Measurements from ENCODE around the gene TMEM245. TPM values are rescaled to one million over a fixed set of nuclear protein-coding genes. Genes with fewer than 3 reads are reported as not detected.

Gene TMEM245
- total RNA-seq, 1 donor: 25.3 TPM

DNA sequence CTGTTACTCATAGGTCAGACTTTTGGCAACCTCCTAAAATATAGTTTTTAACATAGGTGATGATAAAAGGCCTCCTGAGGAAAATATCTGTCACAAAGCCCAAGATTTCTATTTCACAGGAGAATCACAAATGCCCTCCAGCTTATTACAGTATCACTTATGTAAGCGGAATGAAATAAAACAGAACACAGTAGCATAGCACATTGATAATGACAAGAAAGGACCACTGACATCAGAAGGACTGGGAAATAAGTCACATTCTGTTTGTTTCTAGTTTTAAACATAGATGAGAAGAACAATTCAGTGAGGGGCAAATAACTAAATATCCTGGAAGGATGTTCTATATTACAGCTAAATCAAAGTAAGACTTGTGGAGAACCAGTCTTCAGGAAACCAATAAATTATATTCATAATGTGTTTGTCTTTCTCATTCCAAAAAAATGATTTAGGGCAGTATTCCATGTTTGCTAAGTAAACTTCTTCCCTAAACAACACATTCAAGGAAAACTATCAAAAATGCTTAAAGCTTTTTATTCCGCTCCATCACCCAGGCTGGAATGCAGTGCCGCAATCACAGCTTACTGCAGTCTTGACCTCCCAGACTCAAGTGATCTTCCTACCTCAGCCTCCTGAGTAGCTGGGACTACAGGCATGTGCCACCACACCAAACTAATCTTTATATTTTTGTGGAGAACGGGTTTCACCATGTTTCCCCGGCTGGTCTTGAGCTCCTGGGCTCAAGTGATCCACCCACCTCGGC lies 85.6 kb downstream of the TMEM245 start:
- no peak for DNase-seq (ENCODE audit: low read depth in 2 of 3, low spot score in 2 of 3)

DNA sequence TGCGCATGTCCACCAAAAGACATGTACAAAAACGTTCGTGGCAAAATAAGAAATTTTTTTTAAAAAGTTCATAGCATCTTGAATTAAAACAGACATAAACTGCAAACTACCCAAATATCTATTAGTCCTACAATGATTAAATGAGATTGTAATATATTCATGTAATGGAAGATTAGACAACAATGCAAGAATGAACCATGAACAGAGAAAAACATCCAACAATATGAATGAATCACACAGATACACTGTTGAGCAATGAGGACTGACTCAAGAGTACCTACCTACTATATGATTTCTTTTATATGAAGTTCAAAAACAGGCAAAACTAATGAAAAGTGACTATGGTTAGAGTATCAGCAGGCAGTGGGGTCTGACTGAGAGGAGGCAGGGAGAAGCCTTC lies 88.5 kb downstream of the TMEM245 start:
- DNase-seq (ENCODE audit: low read depth in 2 of 3, low spot score in 2 of 3): no peak

DNA sequence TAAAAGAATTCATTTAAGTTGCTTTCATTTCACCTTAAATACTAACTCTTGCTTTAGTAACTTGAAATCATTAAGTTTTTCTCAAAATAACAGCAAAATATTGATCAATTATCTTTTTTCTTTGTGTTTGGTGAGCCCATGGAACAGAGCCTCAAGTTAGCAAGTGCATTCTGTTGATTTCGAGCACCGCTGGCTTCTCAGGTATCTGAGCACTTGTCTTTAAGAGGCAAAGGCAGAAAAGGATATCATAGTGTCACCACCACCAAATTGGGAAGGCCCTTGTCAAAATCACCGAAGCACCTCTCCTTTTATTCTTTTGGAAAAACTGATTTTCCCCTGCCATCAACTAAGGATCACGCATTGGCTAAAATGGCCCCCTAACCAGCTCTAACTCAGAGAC lies 89.3 kb downstream of the TMEM245 start:
- no peak for DNase-seq (ENCODE audit: low read depth in 2 of 3, low spot score in 2 of 3)

DNA sequence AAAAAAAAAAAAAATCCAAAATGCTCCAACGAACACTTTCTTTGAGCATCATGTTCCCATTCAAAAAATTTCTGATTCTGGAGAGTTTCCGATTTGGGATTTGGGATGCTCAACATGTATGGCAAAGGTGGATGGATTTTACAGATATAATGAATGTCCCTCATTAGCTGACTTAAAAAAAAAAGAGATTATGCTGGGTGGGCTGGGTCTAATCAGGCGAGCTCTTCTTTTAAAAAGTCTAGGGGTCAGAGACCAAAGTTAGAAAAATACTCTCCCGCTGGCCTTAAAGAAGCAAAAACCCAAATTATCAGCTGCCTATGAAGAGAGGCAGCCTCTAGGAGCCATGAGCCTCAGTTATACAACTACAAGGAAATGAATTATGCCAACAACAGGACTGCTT lies 91.3 kb downstream of the TMEM245 start:
- no peak for DNase-seq (ENCODE audit: low read depth in 2 of 3, low spot score in 2 of 3)

DNA sequence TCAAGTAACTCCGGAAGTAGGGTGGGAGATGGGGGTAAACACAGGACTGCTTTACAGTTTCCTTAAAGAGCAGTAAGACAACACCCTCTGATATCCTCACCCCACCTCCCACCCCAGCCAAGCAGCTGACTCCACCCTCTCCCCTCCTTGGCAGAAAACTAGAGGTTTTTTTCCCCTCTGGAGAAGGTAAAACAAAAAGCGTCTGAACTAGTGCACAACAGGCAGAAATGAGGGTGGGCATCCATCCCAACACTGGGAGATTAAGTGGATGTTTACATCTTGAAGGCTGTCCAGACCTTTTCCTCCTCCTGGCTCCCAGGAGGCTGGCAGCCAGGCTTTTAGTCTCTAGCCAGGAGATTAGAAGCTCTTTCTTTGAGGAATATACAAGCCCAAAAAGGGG lies 92.6 kb downstream of the TMEM245 start:
- no peak for DNase-seq (ENCODE audit: low read depth in 2 of 3, low spot score in 2 of 3)

DNA sequence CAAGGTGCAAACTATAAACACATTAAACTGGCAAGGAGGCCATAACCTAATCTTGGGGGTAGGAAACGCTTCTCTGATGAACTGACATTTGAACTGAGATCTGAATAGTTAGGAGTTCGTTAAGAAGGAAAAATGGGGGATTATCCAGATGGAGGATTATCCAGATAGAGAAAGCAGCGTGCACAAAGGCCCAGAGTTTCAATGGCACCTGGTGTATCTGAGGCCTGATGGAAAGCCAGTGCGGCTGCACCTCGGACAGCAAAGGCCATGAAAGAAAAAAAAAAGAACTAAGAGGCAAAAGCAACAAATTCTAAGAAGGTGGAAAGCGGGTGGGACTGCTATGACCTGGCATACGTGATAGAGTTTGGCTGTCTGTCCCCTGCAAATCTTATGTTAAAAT lies 93.4 kb downstream of the TMEM245 start:
- DNase-seq (ENCODE audit: low read depth in 2 of 3, low spot score in 2 of 3): no peak

DNA sequence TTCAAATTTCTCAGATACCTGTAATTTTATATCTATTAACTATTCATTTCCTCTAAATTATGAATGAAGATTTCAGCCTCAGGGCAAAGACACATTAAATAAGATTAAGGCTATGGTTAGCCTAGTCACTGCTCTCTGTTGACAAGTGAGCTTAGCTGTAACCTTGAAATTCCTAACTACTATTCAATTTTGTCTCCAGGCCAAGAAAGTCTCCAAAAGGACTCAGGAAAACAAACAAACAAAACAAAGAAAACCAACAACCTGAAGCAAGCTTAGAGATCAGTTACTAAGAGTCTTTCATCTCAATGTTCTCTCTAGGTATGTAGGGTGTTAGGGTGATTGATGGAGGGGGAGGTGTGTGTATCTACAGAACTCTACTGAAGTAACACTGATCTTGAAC lies 96.9 kb downstream of the TMEM245 start:
- no peak for DNase-seq (ENCODE audit: low read depth in 2 of 3, low spot score in 2 of 3)

DNA sequence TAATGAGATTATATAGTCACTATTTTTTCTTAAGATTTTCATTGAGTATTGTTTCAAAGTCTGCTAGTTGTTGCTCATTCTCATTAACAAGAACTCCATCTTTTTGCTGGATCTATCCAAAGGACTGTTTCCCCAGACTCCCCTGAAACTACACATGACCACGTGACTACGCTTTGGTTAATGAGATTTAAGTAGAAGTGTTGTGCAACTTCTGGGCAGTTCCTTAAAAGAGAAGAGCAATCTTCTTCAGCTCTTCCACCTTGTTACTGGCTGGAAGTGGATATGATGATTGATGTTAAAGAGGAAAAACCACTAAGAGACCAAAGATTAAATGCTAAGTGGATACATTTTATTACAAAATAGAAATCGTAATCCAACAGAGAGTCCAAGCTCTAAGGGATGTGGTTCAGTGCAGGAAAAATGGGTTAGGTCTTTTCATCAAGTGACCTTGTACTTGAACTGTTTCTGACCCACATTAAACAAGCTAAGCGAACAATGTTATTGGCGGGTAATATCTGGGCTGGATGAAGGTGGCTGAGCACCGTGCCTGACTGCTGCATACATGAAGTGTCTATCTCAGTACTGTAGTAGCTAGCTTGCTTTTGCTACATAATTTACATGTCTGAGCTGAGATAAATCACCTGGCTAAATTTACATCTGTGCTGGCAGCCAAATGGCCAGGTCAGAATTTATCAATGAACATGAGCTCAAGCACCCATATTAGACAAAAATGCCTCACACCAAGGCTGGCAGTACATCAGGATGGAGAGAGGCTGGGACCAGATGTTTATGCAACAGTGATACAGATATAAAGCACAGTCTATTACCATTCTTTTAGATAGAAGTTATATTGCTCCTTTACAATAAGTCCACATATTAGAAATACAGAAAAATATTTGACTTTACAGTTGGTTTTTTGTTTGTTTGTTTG lies 98.9 kb downstream of the TMEM245 start:
- no peak for DNase-seq (ENCODE audit: low read depth in 2 of 3, low spot score in 2 of 3)

DNA sequence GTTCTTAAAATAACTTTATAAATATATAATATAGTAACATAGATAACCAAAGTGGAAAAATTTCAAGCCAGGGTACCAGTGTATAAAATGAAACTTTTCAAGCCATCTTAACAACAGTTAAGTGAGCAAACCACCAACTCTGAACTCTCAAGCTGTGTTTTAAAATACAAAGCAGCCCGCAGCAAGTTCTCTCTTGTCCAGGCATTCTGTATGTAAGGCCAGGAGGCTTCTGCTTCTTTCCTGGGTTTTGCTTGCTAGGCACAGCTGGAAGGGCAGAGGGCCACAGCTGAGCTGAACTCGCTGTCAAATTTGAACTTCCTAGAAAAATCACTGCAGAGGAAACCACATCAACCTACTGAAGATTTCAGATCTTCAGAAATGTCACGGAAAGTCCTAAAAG lies 99.6 kb downstream of the TMEM245 start:
- DNase-seq (ENCODE audit: low read depth in 2 of 3, low spot score in 2 of 3): no peak

DNA sequence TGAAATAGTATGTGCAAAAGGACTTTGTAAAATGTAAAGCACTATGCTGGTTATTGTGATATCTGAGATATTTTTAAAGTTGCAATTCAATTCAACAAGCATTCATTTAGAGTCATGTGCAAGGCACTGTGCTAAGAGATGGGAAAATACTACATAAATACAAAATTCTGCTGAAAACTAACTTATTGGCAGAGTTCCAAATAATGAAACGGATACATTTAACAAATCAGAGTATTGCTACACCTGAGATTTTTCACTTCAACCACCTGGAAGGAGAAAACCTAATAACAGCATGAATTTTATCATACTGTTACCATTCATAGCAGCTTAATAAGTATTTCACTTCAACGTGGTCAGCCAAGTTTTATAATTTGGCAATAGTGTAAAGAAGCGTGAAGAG lies 100.3 kb downstream of the TMEM245 start:
- DNase-seq (ENCODE audit: low read depth in 2 of 3, low spot score in 2 of 3): no peak

DNA sequence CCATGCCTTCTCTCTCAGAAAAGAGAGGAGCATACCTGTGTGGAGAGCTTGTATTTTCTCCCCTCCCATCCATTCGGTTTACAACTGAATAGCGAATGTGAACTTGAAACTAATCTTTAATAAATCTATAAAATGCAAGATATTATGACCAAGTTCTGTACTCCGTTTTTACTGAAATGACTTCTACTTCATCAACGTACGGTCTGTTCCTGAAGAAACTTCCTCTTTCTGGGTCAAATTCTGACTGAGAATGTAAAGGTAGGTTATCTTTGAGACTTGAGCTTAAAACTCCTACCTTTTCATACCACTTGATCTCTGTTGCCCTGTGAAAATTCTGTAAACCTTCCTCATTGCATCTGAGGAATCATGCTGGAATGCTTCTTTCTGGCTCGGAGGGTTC lies 102.3 kb downstream of the TMEM245 start:
- no peak for DNase-seq (ENCODE audit: low read depth in 2 of 3, low spot score in 2 of 3)

DNA sequence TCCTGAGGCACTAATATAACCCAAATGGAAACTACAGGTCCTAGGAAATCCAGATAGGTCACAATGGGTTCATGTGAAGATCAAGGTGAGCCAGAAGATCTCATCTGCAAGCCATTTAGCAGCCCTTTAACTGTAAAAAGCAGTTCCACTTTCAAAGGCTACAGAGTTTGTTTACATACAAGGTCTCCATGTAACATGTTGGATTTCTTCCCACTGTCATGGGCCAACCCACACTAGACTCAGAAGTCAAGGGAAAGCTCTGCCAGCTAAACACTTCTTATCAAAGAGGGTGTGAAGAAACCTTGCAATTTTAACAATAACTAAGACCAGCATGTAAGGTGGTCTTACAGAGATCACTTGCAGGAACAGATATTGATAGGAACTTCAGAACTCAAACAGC lies 102.7 kb downstream of the TMEM245 start:
- DNase-seq (ENCODE audit: low read depth in 2 of 3, low spot score in 2 of 3): no peak

DNA sequence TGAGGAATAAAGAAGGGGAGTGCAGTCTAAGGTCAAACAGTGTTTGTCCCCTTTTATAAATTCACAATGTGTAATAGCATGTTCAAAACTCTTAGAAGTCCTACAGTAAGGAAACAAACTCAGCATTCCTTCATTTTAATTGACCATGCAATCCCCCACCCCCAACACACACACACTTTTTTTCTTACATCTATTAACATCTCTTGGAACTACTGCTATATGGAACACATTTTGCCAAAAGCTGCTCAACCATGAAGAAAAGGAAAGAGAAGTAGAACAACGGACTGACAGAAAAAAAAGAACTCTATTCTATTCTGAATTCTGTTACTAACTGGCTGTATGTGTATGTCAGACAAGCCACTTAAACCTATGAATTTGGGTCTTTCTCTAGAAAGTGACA lies 103.6 kb downstream of the TMEM245 start:
- no peak for DNase-seq (ENCODE audit: low read depth in 2 of 3, low spot score in 2 of 3)

DNA sequence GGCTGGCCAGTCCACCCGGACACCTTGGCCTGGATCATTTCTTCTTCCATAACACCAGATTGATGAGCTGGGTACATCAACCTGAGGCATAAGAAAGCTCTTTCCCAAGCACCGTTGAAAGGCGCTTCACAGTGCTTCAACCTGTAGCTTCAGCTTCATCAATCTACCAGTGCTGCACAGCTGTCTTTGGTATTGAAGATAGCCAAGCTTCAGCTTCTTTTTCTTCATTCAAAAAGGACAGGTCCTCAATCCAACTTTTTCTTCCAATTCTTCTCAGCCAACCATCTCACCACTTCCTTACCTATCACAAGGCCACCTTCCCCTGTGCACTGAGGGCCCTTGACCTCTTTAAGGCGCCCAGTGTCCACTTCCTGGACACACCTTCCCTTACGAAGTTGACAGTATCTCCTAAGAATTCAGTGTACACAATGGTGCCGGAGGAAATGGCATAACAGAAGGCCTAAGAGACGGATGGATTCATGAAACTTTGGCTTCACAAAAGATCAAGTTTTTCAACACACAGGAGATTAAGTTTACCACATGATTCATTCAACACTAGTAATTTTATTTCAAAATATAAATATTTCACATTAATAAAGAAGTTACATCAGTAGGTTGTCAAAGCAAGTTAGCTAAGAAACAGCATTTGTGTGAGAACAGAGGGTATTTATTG lies 105.0 kb downstream of the TMEM245 start:
- DNase-seq (ENCODE audit: low read depth in 2 of 3, low spot score in 2 of 3): no peak

DNA sequence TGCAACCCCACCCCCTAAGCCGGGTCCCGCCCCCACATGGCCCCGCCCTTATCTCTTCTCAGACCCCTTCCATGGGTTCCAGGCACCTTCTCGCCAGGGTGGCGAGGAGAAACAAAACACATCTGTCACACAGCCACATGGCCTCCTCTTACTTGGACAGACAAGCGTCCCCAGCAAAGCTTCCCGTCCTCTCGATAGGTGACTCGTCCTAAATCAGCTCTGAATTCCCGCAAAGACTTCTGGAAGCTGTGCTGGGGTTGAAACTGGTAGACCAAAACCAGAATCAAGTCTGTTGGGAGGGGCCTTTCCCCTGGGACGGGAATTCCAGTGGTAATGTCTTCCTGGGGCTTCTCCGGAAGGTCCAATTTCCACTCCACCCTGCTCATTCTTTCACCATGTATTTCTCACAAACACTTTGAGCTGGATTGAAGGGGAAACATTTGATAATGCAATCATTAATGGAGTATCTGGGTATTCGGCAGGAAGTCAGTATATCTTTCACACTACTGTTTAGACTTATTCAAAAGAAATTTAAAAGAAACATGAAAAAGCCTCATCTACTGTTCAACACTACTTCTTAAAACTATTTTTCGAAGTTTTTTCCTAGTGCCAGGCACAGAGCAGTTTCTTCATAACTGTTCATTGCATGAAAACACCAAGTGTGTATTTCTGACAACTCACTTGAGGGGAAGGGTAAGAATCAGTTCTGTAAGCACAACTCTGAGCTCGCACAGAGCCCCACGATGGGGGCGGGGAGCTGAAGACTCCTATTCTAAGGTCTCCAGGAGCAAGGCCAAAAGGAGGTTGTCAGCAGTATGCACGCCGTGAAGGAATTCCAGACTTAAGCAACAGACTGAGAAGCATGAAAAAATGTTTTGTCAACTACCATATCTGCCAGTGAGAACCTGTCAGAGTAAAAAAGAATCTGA lies 105.8 kb downstream of the TMEM245 start:
- DNase-seq (ENCODE audit: low read depth in 2 of 3, low spot score in 2 of 3): no peak

DNA sequence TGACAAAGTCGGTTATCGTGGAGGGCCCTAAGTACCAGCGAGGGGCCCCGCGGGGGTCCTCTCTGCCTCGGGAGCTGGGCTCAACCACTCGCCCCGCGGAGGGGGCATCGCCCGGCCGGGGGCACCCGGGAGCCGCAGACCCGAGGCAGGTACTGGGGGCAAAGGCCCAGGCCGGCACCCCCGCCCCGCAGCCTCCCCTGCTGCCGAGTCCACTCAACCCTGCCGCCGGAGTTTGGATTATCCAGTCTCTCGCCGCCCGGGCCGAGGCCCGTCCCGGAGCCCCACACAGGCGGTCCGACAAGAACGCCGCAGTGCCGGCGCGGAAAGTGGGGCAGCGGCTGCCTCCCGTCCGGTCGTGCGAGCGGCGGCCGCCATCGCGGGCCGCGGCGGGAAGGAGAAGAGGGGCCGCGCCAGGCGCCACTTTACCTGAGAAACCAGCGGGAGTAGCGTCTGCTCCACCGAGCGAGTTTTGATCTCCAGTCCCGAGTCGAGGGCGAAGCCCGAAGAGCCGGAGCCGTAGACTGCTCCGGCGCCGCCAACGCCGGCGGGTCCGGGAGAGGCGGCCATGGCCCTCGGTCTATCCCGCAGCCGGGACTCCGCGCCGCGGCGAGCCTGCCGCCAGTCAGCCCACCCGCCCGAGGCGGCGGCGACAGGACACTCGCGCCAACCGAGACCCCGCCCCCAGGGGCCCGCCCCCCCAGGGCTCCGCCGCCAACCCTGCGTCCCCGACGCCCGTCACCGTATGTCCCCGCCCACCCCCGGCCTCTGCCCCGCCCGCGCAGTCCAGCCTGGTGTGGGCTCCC lies 106.7 kb downstream of the TMEM245 start, which contains the start of gene CTNNAL1:
Gene CTNNAL1, minus strand, starts transcription at position 624 of the 803 bp plus-strand sequence. Its CDS starts 57 bp downstream, at position 567.
- peak; percentile 67 to 87 (median 85) for DNase-seq (ENCODE audit: low read depth in 2 of 3, low spot score in 2 of 3)

DNA sequence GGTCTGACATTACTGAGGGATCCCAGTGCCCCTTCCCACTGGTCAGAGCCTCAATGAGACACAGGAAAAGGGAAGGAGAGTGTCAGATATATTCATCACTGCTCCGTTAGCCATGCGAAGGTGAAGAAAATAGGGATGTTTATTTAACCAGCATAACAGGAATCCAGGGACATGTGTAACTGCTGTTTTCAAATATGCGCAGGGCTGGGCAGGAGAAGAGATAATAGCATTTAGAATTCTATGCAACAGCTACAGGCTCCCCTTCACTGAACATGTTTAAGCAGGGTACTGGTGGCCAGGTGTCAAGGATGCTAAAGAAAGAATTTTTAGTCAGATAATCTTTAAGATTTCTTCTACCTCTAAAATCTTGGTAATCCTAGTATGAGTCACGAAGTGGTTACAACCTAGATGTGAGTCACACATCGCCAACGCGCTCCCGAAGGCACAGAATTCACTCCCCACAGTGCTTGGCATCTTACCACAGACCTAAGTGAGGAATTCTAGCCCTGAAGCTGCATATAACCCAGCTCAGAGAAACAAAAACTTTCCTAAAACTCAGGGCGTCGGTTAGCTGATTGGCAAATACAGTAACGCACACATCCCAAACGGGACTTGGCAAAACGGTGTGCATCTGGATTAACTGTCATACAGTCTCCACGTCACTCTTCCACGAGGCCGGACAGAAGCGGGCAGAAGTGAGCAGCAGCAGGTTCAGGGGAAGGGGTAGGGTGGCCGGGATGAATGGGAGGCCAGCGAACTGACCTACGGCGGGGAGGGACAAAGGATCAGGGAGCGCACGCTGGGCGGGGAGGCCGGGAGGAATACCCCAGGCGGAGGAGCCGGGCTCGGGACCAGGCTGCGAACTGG lies 107.5 kb downstream of the TMEM245 start:
- DNase-seq (ENCODE audit: low read depth in 2 of 3, low spot score in 2 of 3): peak in 2 of 3 donors; percentile 46 to 68

DNA sequence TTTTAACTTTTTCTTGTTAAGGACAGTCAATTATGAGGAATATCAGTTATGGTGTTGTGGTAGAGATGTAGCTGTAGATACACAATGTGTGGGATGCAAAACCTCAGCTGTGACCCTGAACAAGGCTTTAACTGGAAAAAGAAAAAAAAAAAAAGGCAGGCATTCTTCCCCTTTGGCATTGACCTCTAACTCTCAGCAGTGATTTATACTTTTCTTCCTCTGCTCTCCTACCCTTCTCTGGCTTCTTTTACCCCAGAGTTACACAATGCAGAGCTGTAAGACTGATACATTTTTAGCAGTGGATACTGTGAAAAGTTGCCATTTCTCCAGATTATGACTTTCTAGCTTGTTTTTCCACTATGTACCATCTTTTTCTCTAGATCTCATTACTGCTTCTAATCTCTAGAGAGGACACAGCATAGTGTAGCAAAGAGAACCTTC lies 108.5 kb downstream of the TMEM245 start:
- no peak for DNase-seq (ENCODE audit: low read depth in 2 of 3, low spot score in 2 of 3)
